GM12874 (cell line): ENCODE results near the gene EMC8.

Source experiments
- CTCF ChIP-seq: IDR thresholded peaks from 2 replicates; pipeline ENCODE4 v1.5.1; 2011; ENCODE audit warnings: low read depth, mild to moderate bottlenecking, control low read depth, low read length, moderate library complexity; ENCODE audit not compliant: insufficient read depth

EMC8 gene

GRCh38 chr16:85838876-85839585 is 39.7 kb upstream of the EMC8 start:
- TF ChIP-seq CTCF, result no peak

- no peak for TF ChIP-seq CTCF
These were observed 39.0 kb upstream of the EMC8 start for GRCh38 chr16:85838381-85838780.

GRCh38 chr16:85836706-85837582 is 37.6 kb upstream of the EMC8 start:
- TF ChIP-seq CTCF, result no peak

GRCh38 chr16:85835956-85836705 is 36.8 kb upstream of the EMC8 start:
- TF ChIP-seq CTCF, result no peak

GRCh38 chr16:85835227-85835751 is 35.9 kb upstream of the EMC8 start:
- TF ChIP-seq CTCF, result no peak

- no peak for TF ChIP-seq CTCF
These were observed 35.4 kb upstream of the EMC8 start for GRCh38 chr16:85834741-85835140.
